PC-9 (cell line): ENCODE measurements around the gene GNAQ. TPM values are rescaled to one million over a fixed set of nuclear protein-coding genes. Genes with fewer than 3 reads are reported as not detected.

Source experiments
- BruUV-seq: library from RNA; stranded (reverse); fragments of 400-500 nt; replicated peaks from 2 replicates; lab custom pipeline; 2021; lab: Mats Ljungman, UMichigan
- CTCF ChIA-PET: fragments of 300-600 bp; sonication (Branson Sonifier 250); formaldehyde crosslinking; loops from one replicate; lab custom pipeline; 2022; ENCODE audit warnings: antibody characterized with exemption; lab: Charles Lee
- POLR2A ChIA-PET: fragments of 300-600 bp; sonication (Branson Sonifier 250); formaldehyde crosslinking; loops from one replicate; lab custom pipeline; 2022; ENCODE audit warnings: antibody characterized with exemption; ENCODE audit not compliant: unreplicated experiment; lab: Charles Lee
- DNase-seq, 2 experiments: peaks; one replicate each; pipeline versions ENCODE4 v3.0.0 to v3.0.0-alpha.2; 2015 to 2022; ENCODE audit warnings: mixed read lengths in 1 of 2
- H2AFZ ChIP-seq: fragments of 200-600 bp; sonication (generic); 2 replicates; pipeline ENCODE4 v1.8.1; 2017; ENCODE audit warnings: antibody characterized with exemption
- H3F3A ChIP-seq: fragments of 200-600 bp; sonication (generic); 2 replicates; pipeline ENCODE4 v1.8.1; 2017; ENCODE audit warnings: antibody characterized with exemption, mild to moderate bottlenecking, low read depth; ENCODE audit not compliant: insufficient read depth
- H3K27ac ChIP-seq: fragments of 200-600 bp; sonication (generic); 2 replicates; pipeline ENCODE4 v1.6.1; 2016; ENCODE audit warnings: mixed run types
- H3K27me3 ChIP-seq: fragments of 200-600 bp; sonication (generic); 2 replicates; pipeline ENCODE4 v1.6.1; 2016; ENCODE audit warnings: low read depth, mixed run types; ENCODE audit not compliant: insufficient read depth
- H3K36me3 ChIP-seq: fragments of 200-600 bp; sonication (generic); 2 replicates; pipeline ENCODE4 v1.6.1; 2016; ENCODE audit warnings: low read depth, mixed run types
- H3K4me1 ChIP-seq: fragments of 200-600 bp; sonication (generic); replicated peaks from 2 replicates; pipeline ENCODE4 v1.6.1; 2016; ENCODE audit warnings: mixed run types; ENCODE audit not compliant: insufficient read depth
- H3K4me2 ChIP-seq: fragments of 200-600 bp; sonication (generic); 2 replicates; pipeline ENCODE4 v1.6.1; 2017; ENCODE audit warnings: mixed run types
- H3K4me3 ChIP-seq: fragments of 200-600 bp; sonication (generic); 2 replicates; pipeline ENCODE4 v1.6.1; 2016; ENCODE audit warnings: mixed run types
- H3K79me2 ChIP-seq: fragments of 200-600 bp; sonication (generic); 2 replicates; pipeline ENCODE4 v1.6.1; 2017; ENCODE audit warnings: low read depth, mixed run types
- H3K9me2 ChIP-seq: fragments of 200-600 bp; sonication (generic); 2 replicates; pipeline ENCODE4 v1.8.1; 2017; ENCODE audit warnings: mild to moderate bottlenecking; ENCODE audit not compliant: insufficient read depth
- H3K9me3 ChIP-seq: fragments of 200-600 bp; sonication (generic); 2 replicates; pipeline ENCODE4 v1.8.1; 2016; ENCODE audit warnings: low read depth; ENCODE audit not compliant: insufficient read depth
- H4K20me1 ChIP-seq: fragments of 200-600 bp; sonication (generic); 2 replicates; pipeline ENCODE4 v1.8.1; 2017; ENCODE audit not compliant: insufficient read depth
- CTCF ChIP-seq: fragments of 200-600 bp; sonication (generic); conservative IDR thresholded peaks from 2 replicates; pipeline ENCODE4 v1.6.1; 2017; ENCODE audit warnings: mixed run types, antibody characterized with exemption, mild to moderate bottlenecking, moderate library complexity
- EZH2 ChIP-seq: fragments of 200-600 bp; sonication (generic); IDR thresholded peaks from 2 replicates; pipeline ENCODE4 v1.8.0; 2017; ENCODE audit warnings: antibody characterized with exemption, low read depth
- intact Hi-C: fragments of 100-400 bp; cut with micrococcal nuclease; formaldehyde crosslinking; loops from one replicate; pipeline ENCODE4 v1.10.0; 2022; ENCODE audit not compliant: unreplicated experiment
- total RNA-seq: library from RNA; stranded (reverse); gene quantifications from 2 replicates; pipeline ENCODE4 v1.2.3, GENCODE V29; 2021

GNAQ gene
- total RNA-seq, 1 experiment from 2014 or later = 51.6 TPM

DNA sequence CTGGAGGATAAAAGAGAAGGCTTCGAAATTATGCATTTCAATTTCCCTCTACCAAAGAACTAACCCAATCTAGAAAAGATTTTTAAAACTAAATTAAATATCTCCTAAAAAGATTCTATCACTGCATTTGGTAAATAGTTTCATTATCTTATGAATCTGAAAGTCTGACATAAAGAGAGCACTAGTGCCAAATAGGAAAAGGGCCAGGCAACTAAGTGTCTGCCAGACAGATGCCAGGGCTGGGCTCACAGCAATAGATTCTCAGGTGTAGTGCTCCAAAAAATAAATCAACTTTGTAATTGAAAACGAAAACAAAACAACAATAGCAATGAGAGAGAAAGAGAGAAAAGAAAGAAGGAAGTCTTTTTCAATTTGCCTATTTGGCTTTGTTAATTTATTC is 225.8 kb downstream of the GNAQ start:
- no peak overlapping the region for H2AFZ ChIP-seq
- H3K9me2 ChIP-seq = no peaks in the 10 kb centered on the region
- intact Hi-C loops = no loop called here
- no peak overlapping the region for H3K4me2 ChIP-seq
- TF ChIP-seq CTCF = no peak
- no peak for TF ChIP-seq EZH2
- H3K36me3 ChIP-seq = 0 out of 2 replicates have a peak, but pooled peaks cover 4% of the 10 kb centered on the region
- ChIA-PET CTCF (no interaction called here), POLR2A (no interaction called here)
- no peaks in the 10 kb centered on the region for H3K9me3 ChIP-seq
- DNase-seq = no peak
- H3F3A ChIP-seq = peaks cover 22% of the 10 kb centered on the region
- H3K4me3 ChIP-seq = no peak overlapping the region
- H4K20me1 ChIP-seq = no peaks in the 10 kb centered on the region
- no TSS peak for BruUV-seq
- peaks cover 45% of the 10 kb centered on the region for H3K4me1 ChIP-seq
- no peak overlapping the region for H3K27ac ChIP-seq
- 0 out of 2 replicates have a peak, but pooled peaks cover 5% of the 10 kb centered on the region for H3K79me2 ChIP-seq
- H3K27me3 ChIP-seq = no peaks in the 10 kb centered on the region

DNA sequence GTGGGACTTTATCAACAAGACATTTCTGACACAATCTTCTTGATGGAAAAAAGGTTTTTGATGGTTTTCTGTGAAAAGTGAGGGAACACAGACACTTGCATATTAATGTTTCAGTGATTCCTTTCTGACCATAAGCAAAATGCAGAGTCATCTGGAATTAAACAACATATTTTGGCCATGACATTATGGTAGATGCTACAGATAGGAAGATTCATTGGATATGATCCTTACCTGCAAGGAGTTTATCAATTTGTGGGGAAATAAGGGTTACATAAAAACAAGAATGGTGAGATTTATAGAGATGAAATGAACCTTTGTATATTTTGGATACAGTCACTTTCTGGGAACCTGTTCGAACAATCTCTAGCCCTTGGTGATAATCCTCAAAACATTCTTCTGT is 228.2 kb downstream of the GNAQ start:
- no peaks in the 10 kb centered on the region for H4K20me1 ChIP-seq
- H3K4me3 ChIP-seq = no peak overlapping the region
- no peak overlapping the region for H3K4me2 ChIP-seq
- H3K4me1 ChIP-seq = peaks cover 35% of the 10 kb centered on the region
- CTCF ChIA-PET = no interaction called here
- intact Hi-C loops = no loop called here
- peak in 1 of 2 experiments; percentile 66 for DNase-seq
- H3K27me3 ChIP-seq = no peaks in the 10 kb centered on the region
- POLR2A ChIA-PET = no interaction called here
- no peaks in the 10 kb centered on the region for H3K9me2 ChIP-seq
- no TSS peak for BruUV-seq
- peaks cover 20% of the 10 kb centered on the region for H3F3A ChIP-seq
- no peaks in the 10 kb centered on the region for H3K9me3 ChIP-seq
- 0 out of 2 replicates have a peak, but pooled peaks cover 5% of the 10 kb centered on the region for H3K79me2 ChIP-seq
- no peak overlapping the region for H2AFZ ChIP-seq
- H3K27ac ChIP-seq = 0 out of 2 replicates have a peak overlapping the region, but pooled peaks have one; percentile 10
- TF ChIP-seq EZH2 = no peak
- TF ChIP-seq CTCF = no peak
- H3K36me3 ChIP-seq = 0 out of 2 replicates have a peak, but pooled peaks cover 4% of the 10 kb centered on the region

DNA sequence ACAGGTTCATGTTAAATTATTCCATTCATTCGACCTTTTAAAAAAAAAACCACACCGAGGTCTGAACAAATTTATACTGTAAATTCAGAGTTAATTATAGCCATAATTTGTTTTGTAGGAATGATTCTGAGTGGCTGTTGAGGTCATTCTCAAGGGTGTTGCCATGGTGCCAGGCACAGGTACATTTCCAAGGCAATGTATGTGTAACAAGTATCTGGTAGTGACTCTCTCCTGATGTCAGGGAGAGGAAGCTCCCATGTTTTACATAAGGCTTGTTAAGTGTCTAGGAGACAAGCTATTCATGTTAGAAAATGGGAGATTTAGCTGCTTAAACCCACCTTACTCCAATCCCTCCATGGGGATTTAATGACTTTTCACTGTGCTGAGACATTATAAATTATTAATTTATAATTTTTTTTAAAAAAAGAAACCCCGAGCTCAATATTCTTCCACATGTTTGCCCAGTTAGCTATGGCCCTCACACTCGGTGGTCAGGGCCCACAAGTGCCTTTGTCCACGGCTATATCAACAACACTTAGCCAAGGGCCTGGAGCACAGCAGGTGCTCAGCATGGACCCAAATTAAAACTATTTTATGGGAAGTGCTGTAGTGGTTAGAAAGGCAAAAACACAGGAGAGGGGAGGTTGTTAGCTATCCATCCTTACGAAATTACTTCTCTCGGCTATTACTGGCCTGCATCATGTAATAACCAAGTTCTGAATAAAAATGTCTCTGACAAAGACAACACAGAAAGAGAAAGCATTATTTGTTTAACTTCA is 228.9 kb downstream of the GNAQ start:
- DNase-seq = no peak
- Histone ChIP-seq H3F3A (peaks cover 20% of the 10 kb centered on the region), H3K4me2 (no peak overlapping the region), H3K36me3 (0 out of 2 replicates have a peak, but pooled peaks cover 4% of the 10 kb centered on the region), H3K9me3 (no peaks in the 10 kb centered on the region), H3K27ac (0 out of 2 replicates have a peak overlapping the region, but pooled peaks have one; percentile 10), H3K79me2 (0 out of 2 replicates have a peak, but pooled peaks cover 5% of the 10 kb centered on the region), H3K27me3 (no peaks in the 10 kb centered on the region), H4K20me1 (no peaks in the 10 kb centered on the region), H3K4me3 (no peak overlapping the region), H2AFZ (no peak overlapping the region), H3K9me2 (no peaks in the 10 kb centered on the region), H3K4me1 (peaks cover 35% of the 10 kb centered on the region)
- CTCF ChIA-PET = no interaction called here
- POLR2A ChIA-PET = no interaction called here
- BruUV-seq = no TSS peak
- intact Hi-C loops = no loop called here
- TF ChIP-seq EZH2 = no peak
- TF ChIP-seq CTCF = no peak
